ENCODE measurements around the gene FBXL14.

DNA sequence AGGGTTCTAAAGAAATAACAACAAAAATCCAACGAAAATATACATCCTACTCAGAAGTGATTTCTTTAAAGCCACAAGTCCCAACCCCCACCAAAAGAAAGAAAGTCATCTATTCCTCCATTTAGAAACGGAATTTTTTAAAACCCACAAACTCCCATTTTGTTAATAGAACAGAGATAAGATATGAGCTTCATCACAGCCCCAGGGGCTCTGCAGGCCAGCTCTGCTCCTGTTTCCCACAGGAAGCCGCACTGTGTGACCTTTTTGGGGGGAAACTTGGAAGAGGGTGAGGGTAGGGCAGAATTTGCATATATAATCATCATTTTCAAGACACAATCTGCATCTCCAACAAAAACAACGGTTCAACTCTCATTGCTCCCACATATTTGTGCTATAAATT, 2.8 kb downstream of the FBXL14 start:
- TF ChIP-seq, protein P1, sequence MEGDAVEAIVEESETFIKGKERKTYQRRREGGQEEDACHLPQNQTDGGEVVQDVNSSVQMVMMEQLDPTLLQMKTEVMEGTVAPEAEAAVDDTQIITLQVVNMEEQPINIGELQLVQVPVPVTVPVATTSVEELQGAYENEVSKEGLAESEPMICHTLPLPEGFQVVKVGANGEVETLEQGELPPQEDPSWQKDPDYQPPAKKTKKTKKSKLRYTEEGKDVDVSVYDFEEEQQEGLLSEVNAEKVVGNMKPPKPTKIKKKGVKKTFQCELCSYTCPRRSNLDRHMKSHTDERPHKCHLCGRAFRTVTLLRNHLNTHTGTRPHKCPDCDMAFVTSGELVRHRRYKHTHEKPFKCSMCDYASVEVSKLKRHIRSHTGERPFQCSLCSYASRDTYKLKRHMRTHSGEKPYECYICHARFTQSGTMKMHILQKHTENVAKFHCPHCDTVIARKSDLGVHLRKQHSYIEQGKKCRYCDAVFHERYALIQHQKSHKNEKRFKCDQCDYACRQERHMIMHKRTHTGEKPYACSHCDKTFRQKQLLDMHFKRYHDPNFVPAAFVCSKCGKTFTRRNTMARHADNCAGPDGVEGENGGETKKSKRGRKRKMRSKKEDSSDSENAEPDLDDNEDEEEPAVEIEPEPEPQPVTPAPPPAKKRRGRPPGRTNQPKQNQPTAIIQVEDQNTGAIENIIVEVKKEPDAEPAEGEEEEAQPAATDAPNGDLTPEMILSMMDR (IDR thresholded peaks at IDR 0.05; ENCODE audit: low read depth, low read length) = no peak
- no peak for TF ChIP-seq POLR2A (IDR thresholded peaks at IDR 0.05; ENCODE audit: extremely low read depth, insufficient read length)
- TF ChIP-seq, protein P2, sequence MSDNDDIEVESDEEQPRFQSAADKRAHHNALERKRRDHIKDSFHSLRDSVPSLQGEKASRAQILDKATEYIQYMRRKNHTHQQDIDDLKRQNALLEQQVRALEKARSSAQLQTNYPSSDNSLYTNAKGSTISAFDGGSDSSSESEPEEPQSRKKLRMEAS (IDR thresholded peaks at IDR 0.05; ENCODE audit: low read depth, low read length) = no peak
- no peak for TF ChIP-seq MYC (IDR thresholded peaks at IDR 0.05; ENCODE audit: low read depth, low read length)
